Measurements from ENCODE around the gene PGC. TPM values are rescaled to one million over a fixed set of nuclear protein-coding genes. Genes with fewer than 3 reads are reported as not detected.

Gene PGC
- polyA plus RNA-seq, 1 of the 3 experiments (the other 2 are of a cell fraction), result not detected

GRCh38 chr6:41706876-41707564 is 40.2 kb downstream of the PGC start:
- H3K4me2 ChIP-seq, result peak overlapping the region; percentile 64; the same call in 1 of the 2 replicates
- no peaks in the 10 kb centered on the region for H3K9me2 ChIP-seq
- peaks cover 28% of the 10 kb centered on the region for H3K79me2 ChIP-seq (ENCODE audit: insufficient read depth)
- no peaks in the 10 kb centered on the region for H4K20me1 ChIP-seq (ENCODE audit: insufficient read depth)
- POLR2A ChIA-PET, result interaction anchor here (1.7 kb wide), 1 partner anchor 27 kb away, joined by 12 read pairs; no protein-coding TSS in a partner anchor
- H3K27me3 ChIP-seq (ENCODE audit: insufficient read depth), result no peaks in the 10 kb centered on the region
- H3K9ac ChIP-seq, result 0 out of 2 replicates have a peak overlapping the region, but pooled peaks have one; percentile 3
- TF ChIP-seq TAF1 (IDR thresholded peaks at IDR 0.05; ENCODE audit: borderline replicate concordance, low read depth, low read length) (no peak), NRF1 (IDR thresholded peaks at IDR 0.05; ENCODE audit: low read depth, low read length) (no peak), JUND (IDR thresholded peaks at IDR 0.05) (no peak), TCF12 (IDR thresholded peaks at IDR 0.05) (no peak), IRF3 (IDR thresholded peaks at IDR 0.05; ENCODE audit: low read depth, low read length) (no peak), YY1 (IDR thresholded peaks at IDR 0.05; ENCODE audit: low read depth) (no peak), POLR2AphosphoS5 (IDR thresholded peaks at IDR 0.05; ENCODE audit: low read depth, low read length) (no peak), TEAD4 (IDR thresholded peaks at IDR 0.05; ENCODE audit: borderline replicate concordance, insufficient read depth) (no peak), RXRA (IDR thresholded peaks at IDR 0.05; ENCODE audit: borderline replicate concordance, low read depth) (no peak), RFX5 (IDR thresholded peaks at IDR 0.05; ENCODE audit: low read length) (no peak), FOXJ3 (CRISPR knock-in tag; IDR thresholded peaks at IDR 0.05) (no peak), RCOR1 (IDR thresholded peaks at IDR 0.05; ENCODE audit: low read length) (no peak), REST (IDR thresholded peaks at IDR 0.05; ENCODE audit: low read depth, low read length) (no peak)
- no peak overlapping the region for H3K4me3 ChIP-seq (ENCODE audit: low read depth in 2 of 2, low read length in 1 of 2)
- peaks cover 12% of the 10 kb centered on the region for H3F3A ChIP-seq (replicated peaks; ENCODE audit: insufficient read depth)
- peaks cover 22 to 31% of the 10 kb centered on the region in 2 experiments; a peak in 3 of 4 replicates for H3K4me1 ChIP-seq (ENCODE audit: control insufficient read depth in 1 of 2, insufficient read depth in 2 of 2, low read depth in 1 of 2, low read length in 1 of 2)
- no peak overlapping the region for H2AFZ ChIP-seq (ENCODE audit: low read depth)
- H3K36me3 ChIP-seq (replicated peaks in 1 of 2; ENCODE audit: control insufficient read depth in 1 of 2, insufficient read depth in 2 of 2, low read length in 1 of 2), result no peaks in the 10 kb centered on the region
- CTCF ChIA-PET, result interaction anchor here (1.1 to 3.5 kb wide), 13 partner anchors 8 to 339 kb away, joined by 3 to 29 read pairs (median 8); partner anchors contain the start of genes TFEB and TOMM6
- H3K27ac ChIP-seq (ENCODE audit: low read depth in 2 of 2, low read length in 1 of 2), result peak overlapping the region; percentile 4 to 83; a peak in 3 of 4 replicates
- no peak for DNase-seq
- 77% methylated on average over 5 of the region's 9 CpGs for WGBS (ENCODE audit: low lambda C conversion rate)
- no peaks in the 10 kb centered on the region for H3K9me3 ChIP-seq
